Parietal lobe (tissue), 1 donor: ENCODE results near the gene FOXD2. TPM values are rescaled to one million over a fixed set of nuclear protein-coding genes. Genes with fewer than 3 reads are reported as not detected.

Source experiments
- total RNA-seq: library from RNA; depleted of rRNA; stranded (reverse); fragments of >200 nt; gene quantifications from one replicate; pipeline ENCODE4 v1.2.3, GENCODE V29; 2014

The FOXD2 gene
- total RNA-seq = not detected

GRCh38 chr1:47437447-47438164 is at the start of gene FOXD2:
FOXD2 (plus strand) TSS chr1:47438044; CDS start chr1:47438136, 92 bp downstream.

GRCh38 chr1:47415728-47416318 is 22.0 kb upstream of the FOXD2 start, which contains the start of gene FOXE3:
FOXE3 (plus strand) TSS chr1:47416285; CDS start chr1:47416316, 31 bp downstream.

Other genes with a start within 250 kb of the FOXD2 start
- gene PDZK1IP1, start 248.0 kb upstream of the FOXD2 start, total RNA-seq = not detected
- 0.94 TPM for gene TAL1, start 205.8 kb upstream of the FOXD2 start, total RNA-seq
- 10.0 TPM for gene STIL, start 123.9 kb upstream of the FOXD2 start, total RNA-seq
- 99.5 TPM for gene CMPK1, start 104.3 kb upstream of the FOXD2 start, total RNA-seq
- not detected for gene FOXE3, start 21.8 kb upstream of the FOXD2 start, total RNA-seq